Breast epithelium (tissue), 3 donors: Measurements from ENCODE around the gene ATAD1.

Source experiments
- CTCF ChIP-seq, 3 donors: fragments of 450-650 bp; IDR thresholded peaks; one replicate each; pipeline ENCODE4 v1.5.1; 2016 to 2017; ENCODE audit warnings: antibody characterized with exemption in 3 of 3, mild to moderate bottlenecking in 3 of 3, moderate library complexity in 3 of 3
- POLR2A ChIP-seq: fragments of 450-650 bp; IDR thresholded peaks from one replicate; pipeline ENCODE4 v1.6.1; 2016; ENCODE audit warnings: antibody characterized with exemption, mild to moderate bottlenecking, moderate library complexity
- POLR2AphosphoS5 ChIP-seq, 3 donors: sonication (generic); formaldehyde crosslinking; IDR thresholded peaks; one replicate each; pipeline ENCODE4 v1.6.1; 2017; ENCODE audit warnings: antibody characterized with exemption in 3 of 3

GRCh38 chr10:87721781-87722180, 96.2 kb downstream of the ATAD1 start:
- TF ChIP-seq CTCF (IDR thresholded peaks at IDR 0.05) = no peak
- TF ChIP-seq POLR2A = no peak
- TF ChIP-seq POLR2AphosphoS5 (IDR thresholded peaks at IDR 0.05) = no peak
